NCI-H2029 (cell line): Measurements from ENCODE around the gene TSR2.
"Not testable (repeated sequence)": the region's sequence is repeated elsewhere in the genome, so short reads cannot be mapped to it uniquely, and the experiment has no call there.

ENCODE experiments used
- DNase-seq: peaks from one replicate; lab custom pipeline; 2025; lab: John Stamatoyannopoulos, UW

Gene TSR2

DNA sequence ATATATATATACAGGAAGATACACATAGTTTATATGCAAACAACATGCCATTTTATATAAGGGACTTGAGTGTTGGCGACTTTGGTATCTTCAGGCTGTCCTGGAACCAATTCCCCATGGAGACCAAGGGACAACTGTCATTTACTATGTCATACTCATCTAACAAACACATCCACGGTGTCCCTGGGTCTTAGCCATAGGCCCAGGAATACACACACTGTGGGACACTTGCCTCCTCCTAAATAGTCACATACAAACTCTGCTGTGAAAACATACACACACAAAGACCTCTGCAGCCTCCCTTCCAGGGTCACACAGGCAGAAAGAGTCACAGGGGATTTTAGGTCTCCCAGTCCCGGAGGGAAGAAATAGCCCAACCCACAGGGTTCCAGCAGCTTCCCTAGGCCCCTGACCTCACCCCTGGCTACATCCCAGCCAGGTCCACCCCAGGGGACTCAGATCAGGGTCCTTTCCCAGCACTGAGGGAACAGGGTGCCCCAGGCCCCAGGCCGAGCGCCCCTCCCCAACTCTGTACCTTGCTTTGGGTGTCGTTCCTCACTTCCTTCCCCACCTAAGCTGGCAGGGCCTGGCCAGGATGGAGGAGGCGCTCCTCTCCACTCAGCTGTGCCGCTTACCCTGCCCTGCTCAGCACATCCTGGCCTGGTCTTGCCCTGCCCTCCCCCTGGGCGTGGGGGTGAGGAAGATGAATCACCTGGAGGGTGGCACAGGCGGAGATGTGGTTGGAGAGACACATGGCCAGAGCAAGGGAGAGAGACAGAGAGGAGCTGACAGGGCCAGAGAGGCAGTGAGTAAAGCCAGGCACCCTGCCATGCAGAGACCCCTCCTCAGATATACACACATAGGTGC, 34.0 kb downstream of the TSR2 start:
- no peak for DNase-seq

DNA sequence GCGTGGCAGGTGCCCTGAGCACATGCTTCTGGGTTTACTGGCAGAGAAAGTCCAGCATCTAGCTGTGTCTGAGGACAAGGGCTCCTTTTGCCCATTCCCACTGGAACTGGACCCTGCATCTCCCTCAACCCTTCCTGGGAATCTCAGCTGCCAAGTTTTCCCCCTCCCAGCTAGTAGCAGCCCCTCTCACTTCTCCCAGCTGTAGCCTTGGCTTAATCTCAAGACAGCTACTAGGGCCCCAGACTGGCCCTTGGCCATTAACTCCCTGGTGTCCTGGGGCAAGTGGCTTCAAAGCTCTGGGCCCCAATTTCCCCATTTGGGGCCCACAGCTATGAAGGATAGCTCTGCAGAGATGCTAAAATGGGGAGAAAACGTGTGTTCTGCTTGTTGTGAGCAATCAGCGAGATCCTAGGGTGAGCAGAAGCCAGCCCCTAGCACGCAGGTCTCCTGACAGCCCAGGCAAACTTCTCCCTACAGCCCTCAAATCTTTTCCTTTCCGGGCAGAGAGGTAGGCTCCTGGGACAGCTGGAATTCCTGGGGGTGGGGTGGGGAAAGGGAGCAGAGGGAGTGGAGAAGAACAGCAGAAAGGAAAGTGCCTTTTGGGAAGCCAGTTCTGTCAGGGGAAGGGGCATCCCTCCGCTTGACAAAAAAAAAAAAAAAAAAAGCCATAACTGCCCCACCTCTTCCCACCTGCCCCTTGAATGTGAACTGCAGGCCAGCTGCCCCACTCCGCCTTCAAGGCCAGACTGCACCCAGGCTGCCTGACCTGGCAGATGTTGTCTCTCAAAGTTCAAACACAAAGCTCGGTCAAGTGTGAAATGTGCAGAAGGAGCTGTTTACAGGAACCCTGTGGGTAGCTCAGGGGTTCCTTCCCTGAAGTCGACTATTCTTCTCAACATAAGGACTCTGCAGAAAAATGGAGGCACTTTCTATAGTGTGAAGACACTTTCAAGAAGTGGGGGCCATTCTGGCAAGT, 39.2 kb downstream of the TSR2 start:
- no peak for DNase-seq

DNA sequence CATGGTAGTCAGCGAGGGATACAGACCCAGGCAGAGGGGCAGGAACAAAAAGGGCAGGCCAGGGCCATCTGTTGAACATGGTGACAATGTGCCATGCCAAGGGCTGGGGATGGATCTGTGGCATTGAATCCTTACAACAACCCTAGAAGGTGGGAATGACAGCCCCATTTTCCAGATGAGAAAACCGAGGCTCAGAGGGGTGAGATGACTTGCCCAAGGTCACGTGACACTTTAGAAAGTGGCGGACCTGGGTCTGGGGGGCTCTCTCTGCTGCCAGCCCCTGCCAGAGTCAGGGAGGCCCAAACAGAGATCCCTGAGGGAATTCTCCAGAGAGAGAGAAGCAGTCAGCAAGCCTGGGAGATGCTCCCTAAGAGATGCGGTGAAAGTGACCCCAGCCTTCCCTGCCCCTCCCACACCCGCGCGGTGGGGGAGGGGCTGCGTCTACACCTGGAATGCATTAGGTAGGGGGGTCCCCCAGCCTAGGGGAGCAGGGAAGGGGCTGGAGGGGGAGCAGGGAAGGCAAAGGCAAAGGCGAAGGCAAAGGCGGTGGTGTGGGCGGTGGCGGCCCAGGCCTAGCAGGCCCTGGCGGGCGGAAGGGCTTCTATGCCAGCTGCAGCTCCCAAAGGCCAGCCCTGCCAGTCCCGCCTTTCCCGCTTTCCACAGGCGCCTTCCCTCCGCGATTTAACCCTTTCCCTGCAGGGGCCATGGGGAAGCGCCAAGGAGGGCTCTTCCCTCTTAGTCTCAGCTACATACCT, 42.8 kb downstream of the TSR2 start:
- no peak for DNase-seq

DNA sequence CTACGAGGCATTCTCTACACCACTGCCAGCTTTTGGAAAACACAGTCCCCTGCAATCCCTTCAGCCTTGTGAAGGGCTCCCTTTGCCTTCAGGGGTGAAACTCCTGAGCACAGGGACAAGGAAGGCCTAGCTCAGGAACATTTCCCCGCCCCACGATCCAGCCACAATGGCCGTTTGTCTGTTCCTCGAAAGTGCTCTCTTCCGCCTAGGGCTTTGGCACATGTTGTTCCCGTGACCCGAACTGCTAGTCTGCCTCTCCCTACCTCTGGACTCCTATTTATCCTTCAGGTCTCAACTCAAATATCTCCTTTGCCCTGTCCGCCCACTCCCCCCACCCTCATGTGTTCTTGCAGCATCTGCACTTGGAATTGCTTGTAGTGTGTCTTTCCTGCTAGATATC, 43.7 kb downstream of the TSR2 start:
- no peak for DNase-seq

DNA sequence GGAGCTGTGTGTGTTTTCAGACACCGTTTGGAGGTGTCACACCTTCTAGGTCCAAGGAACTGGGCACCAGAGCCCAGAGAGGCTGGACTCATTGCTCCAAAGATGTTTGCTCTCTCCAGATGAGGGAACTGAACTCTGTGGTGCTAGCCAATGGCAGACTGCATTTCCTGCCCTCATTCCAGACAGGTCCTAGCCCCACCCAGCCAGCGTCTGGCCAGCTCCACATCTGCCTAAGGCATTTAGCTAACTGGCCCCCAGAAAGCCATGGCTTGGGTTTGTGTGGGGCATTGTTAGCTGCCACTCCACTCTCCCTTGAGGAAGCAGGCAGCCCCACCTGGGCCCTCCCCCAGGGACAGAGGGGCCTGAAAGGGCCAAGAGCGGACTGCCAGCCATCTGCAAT, 44.5 kb downstream of the TSR2 start:
- DNase-seq: no peak

DNA sequence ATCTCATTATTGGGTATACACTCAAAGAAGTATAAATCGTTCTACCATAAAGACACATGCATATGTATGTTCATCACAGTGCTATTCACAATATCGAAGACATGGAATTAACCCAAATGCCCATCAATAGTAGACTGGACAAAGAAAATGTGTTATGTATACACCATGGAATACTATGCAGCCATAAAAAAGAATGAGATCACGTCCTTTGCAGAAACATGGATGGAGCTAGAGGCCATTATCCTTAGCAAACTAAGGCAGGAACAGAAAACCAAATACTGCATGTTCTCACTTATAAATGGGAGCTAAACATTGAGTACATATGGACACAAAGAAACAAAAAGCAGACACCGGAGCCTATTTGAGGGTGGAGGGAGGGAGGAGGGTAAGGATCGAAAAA, 49.6 kb downstream of the TSR2 start:
- DNase-seq: not testable (repeated sequence)

DNA sequence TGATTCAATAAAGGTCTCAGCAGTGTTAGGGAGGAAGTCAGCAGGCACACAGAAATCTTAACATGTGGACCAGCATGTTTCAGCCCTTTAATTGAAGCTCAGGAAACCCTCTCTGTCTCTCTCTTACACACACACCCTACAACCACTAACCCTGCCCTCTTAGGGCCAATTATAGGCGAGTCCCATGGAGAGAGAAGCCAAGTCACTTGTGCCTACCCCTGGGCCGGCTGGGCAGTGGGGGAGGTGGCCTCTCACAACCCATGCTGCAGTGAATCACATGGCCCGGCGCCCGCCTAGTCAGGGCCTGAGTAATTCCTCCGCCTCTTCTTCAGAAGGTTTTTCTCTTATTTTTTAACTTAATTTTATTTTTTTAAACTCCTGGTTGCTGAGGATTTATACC, 52.1 kb downstream of the TSR2 start:
- no peak for DNase-seq

DNA sequence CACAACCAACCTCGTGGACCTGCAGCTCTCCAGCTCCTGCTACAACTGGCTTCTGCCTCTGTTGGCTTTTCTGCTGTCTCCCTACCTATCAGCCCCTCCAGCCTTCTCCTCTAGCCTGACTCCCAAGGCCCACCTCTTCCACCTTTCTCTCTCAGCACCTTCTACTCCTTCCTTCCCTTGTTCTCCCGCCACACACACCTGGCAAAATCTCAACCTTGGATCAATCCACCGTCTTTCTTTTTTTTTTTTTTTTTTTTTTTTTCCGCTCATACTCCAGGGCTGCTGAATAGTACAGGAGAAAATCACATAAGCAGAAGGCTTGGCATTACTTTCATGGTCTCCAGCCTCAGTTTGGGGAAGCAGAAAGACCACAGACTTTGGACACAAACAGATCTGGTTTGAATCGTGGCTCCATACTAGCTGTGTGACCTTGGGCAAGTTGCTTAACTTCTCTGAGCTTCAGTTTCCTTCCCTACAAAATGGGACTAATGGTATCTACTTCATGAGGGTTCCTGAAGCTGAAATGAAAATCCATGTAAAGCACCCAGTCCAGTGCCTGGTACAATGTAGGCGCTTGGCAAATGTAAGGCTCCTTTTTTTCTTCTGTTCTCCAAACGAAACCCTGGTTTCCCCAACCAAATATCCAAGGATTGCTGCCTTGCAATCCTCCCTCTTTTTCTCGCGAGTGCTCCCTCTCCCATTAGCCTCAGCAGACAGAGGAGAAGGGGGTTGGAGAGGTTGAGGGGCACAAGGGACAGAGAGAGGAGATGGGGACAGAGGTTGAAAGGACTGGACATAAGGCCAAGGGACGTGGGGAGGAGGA, 54.2 kb downstream of the TSR2 start:
- no peak for DNase-seq
